ENCODE data around the gene PIKFYVE. TPM values are rescaled to one million over a fixed set of nuclear protein-coding genes. Genes with fewer than 3 reads are reported as not detected.

PIKFYVE gene
- total RNA-seq, 1 experiment from 2014 or later: 27.2 TPM

DNA sequence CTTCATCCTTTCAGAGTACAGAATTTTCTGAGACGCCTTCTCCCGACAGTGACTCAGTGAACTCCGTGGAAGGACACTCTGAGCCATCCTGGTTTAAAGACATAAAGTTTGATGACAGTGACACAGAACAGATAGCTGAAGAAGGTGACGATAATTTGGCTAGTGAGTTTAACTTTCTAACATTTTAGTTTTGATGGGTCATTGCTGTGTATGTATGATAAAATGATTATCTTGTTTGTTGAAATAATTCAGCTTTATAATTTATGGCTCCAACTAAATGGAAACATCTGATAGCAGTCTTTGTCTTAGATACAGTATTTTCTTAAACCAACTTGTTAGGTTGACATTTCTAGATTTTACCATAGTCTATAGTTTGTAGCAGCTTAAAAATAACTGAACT is 38.1 kb downstream of the PIKFYVE start:
- Histone ChIP-seq H3K23me2 (ENCODE audit: insufficient read length, low read depth, low read length, poor library complexity, severe bottlenecking) (no peaks in the 10 kb centered on the region), H3K4me1 (ENCODE audit: insufficient read depth, low read length) (no peaks in the 10 kb centered on the region), H3K23ac (ENCODE audit: insufficient read length, low read depth, low read length) (no peak overlapping the region), H3K18ac (ENCODE audit: insufficient read length, low read depth, low read length) (no peak overlapping the region), H4K8ac (replicated peaks; ENCODE audit: insufficient read length, low read depth, low read length) (no peak overlapping the region), H2BK20ac (ENCODE audit: low read depth, low read length, poor library complexity, severe bottlenecking) (no peak overlapping the region), H2AFZ (ENCODE audit: low read length) (no peak overlapping the region), H2BK5ac (ENCODE audit: insufficient read length, low read length) (no peak overlapping the region), H3K27ac (ENCODE audit: insufficient read length, low read depth, low read length) (no peak overlapping the region), H3K9ac (ENCODE audit: extremely low read depth, insufficient read length, low read length) (no peak overlapping the region), H3T11ph (ENCODE audit: low read length) (no peak overlapping the region), H3K4me2 (ENCODE audit: insufficient read depth, insufficient read length, low read length) (no peak overlapping the region), H4K91ac (ENCODE audit: insufficient read length, low read depth, low read length) (no peak overlapping the region), H3K27me3 (ENCODE audit: insufficient read depth, low read length) (no peaks in the 10 kb centered on the region), H3K9me3 (ENCODE audit: control insufficient read depth, low read depth, low read length) (no peaks in the 10 kb centered on the region), H3K79me2 (ENCODE audit: insufficient read depth, low read length) (no peaks in the 10 kb centered on the region), H3K56ac (ENCODE audit: insufficient read length, low read depth, low read length) (no peak overlapping the region), H2BK120ac (ENCODE audit: low read depth, low read length, poor library complexity, severe bottlenecking) (no peak overlapping the region), H4K20me1 (ENCODE audit: control insufficient read depth, insufficient read depth, insufficient read length) (no peaks in the 10 kb centered on the region), H2BK15ac (ENCODE audit: low read depth, low read length) (no peak overlapping the region), H3K4ac (ENCODE audit: low read depth, low read length) (no peak overlapping the region), H2BK12ac (ENCODE audit: insufficient read length, low read depth, low read length) (no peak overlapping the region), H3K79me1 (ENCODE audit: insufficient read depth, low read depth, low read length, poor library complexity, severe bottlenecking) (no peaks in the 10 kb centered on the region), H3K14ac (ENCODE audit: insufficient read depth, low read length) (no peak overlapping the region), H4K5ac (ENCODE audit: insufficient read length, low read depth, low read length) (no peak overlapping the region), H2AK5ac (ENCODE audit: insufficient read length, low read length) (no peak overlapping the region)
- no peaks in the 10 kb centered on the region for H3K27me3 Mint-ChIP-seq (ENCODE audit: low read depth)
- H3K27ac Mint-ChIP-seq: no peak overlapping the region
- no CpG with 5 or more reads among the region's 4 CpGs for WGBS (ENCODE audit: extremely low coverage, insufficient read length, low lambda C conversion rate)
- H3K36me3 Mint-ChIP-seq (ENCODE audit: insufficient read depth in 1 of 3, low read depth in 3 of 3): peaks cover 19 to 69% (median 62%) of the 10 kb centered on the region in 3 experiments; a peak in 6 of 7 replicates
- DNase-seq: no peak
- no peak overlapping the region for H3K4me3 Mint-ChIP-seq
- TF ChIP-seq, protein P1, sequence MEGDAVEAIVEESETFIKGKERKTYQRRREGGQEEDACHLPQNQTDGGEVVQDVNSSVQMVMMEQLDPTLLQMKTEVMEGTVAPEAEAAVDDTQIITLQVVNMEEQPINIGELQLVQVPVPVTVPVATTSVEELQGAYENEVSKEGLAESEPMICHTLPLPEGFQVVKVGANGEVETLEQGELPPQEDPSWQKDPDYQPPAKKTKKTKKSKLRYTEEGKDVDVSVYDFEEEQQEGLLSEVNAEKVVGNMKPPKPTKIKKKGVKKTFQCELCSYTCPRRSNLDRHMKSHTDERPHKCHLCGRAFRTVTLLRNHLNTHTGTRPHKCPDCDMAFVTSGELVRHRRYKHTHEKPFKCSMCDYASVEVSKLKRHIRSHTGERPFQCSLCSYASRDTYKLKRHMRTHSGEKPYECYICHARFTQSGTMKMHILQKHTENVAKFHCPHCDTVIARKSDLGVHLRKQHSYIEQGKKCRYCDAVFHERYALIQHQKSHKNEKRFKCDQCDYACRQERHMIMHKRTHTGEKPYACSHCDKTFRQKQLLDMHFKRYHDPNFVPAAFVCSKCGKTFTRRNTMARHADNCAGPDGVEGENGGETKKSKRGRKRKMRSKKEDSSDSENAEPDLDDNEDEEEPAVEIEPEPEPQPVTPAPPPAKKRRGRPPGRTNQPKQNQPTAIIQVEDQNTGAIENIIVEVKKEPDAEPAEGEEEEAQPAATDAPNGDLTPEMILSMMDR (conservative IDR thresholded peaks at IDR 0.05): no peak
- H3K4me1 Mint-ChIP-seq: no peaks in the 10 kb centered on the region
- no peaks in the 10 kb centered on the region for H3K9me3 Mint-ChIP-seq
